ENCODE measurements around the gene MAP3K20.

DNA sequence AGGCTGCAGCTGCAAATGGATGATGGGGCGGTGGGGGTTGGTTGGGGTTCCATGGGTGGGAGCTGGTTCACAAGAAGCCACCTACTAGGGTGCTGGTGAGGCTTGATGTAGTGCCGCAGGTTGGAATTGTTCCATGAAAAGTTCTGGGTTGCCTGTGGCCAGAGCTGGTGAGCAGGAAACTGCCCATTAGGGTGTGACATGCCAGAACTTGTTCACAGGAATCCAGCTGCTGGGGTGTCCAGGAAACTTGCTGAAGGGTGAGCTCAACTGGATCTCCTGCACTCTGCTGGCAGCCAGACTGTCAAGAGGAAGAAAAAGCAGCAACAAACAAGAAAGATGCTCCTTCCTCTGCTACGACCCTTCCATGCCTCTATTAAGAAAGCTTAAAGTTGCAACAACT, 48.8 kb downstream of the MAP3K20 start:
- TF ChIP-seq GABPA (IDR thresholded peaks at IDR 0.05; ENCODE audit: low read depth), result no peak
- TF ChIP-seq, protein P1, sequence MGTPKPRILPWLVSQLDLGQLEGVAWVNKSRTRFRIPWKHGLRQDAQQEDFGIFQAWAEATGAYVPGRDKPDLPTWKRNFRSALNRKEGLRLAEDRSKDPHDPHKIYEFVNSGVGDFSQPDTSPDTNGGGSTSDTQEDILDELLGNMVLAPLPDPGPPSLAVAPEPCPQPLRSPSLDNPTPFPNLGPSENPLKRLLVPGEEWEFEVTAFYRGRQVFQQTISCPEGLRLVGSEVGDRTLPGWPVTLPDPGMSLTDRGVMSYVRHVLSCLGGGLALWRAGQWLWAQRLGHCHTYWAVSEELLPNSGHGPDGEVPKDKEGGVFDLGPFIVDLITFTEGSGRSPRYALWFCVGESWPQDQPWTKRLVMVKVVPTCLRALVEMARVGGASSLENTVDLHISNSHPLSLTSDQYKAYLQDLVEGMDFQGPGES (IDR thresholded peaks at IDR 0.05; ENCODE audit: low read depth, low read length), result no peak
- TF ChIP-seq, protein P2, sequence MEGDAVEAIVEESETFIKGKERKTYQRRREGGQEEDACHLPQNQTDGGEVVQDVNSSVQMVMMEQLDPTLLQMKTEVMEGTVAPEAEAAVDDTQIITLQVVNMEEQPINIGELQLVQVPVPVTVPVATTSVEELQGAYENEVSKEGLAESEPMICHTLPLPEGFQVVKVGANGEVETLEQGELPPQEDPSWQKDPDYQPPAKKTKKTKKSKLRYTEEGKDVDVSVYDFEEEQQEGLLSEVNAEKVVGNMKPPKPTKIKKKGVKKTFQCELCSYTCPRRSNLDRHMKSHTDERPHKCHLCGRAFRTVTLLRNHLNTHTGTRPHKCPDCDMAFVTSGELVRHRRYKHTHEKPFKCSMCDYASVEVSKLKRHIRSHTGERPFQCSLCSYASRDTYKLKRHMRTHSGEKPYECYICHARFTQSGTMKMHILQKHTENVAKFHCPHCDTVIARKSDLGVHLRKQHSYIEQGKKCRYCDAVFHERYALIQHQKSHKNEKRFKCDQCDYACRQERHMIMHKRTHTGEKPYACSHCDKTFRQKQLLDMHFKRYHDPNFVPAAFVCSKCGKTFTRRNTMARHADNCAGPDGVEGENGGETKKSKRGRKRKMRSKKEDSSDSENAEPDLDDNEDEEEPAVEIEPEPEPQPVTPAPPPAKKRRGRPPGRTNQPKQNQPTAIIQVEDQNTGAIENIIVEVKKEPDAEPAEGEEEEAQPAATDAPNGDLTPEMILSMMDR (IDR thresholded peaks at IDR 0.05), result no peak

Measured in SK-N-SH (cell line).